Hepatocyte (in vitro differentiated cells): ENCODE results near the gene RBM47. TPM values are rescaled to one million over a fixed set of nuclear protein-coding genes. Genes with fewer than 3 reads are reported as not detected.
"Not testable (repeated sequence)": the region's sequence is repeated elsewhere in the genome, so short reads cannot be mapped to it uniquely, and the experiment has no call there.

ENCODE experiments used
- DNase-seq: peaks from one replicate; pipeline ENCODE4 v3.0.0-alpha.2; 2016; ENCODE audit warnings: low spot score
- H2AFZ ChIP-seq: fragments of 200-600 bp; sonication (generic); 2 replicates; pipeline ENCODE4 v1.6.0; 2016; ENCODE audit warnings: antibody characterized with exemption, mild to moderate bottlenecking
- H3K27ac ChIP-seq: fragments of 200-600 bp; sonication (generic); 2 replicates; pipeline ENCODE4 v1.5.1; 2016; ENCODE audit warnings: mild to moderate bottlenecking
- H3K27me3 ChIP-seq: fragments of 200-600 bp; sonication (generic); 2 replicates; pipeline ENCODE4 v1.6.1; 2016
- H3K36me3 ChIP-seq: fragments of 200-600 bp; sonication (generic); replicated peaks from 2 replicates; pipeline ENCODE4 v1.5.1; 2016; ENCODE audit warnings: low read depth; ENCODE audit not compliant: insufficient read depth
- H3K4me1 ChIP-seq: fragments of 200-600 bp; sonication (generic); 2 replicates; pipeline ENCODE4 v1.5.1; 2016; ENCODE audit warnings: mild to moderate bottlenecking, moderate library complexity; ENCODE audit not compliant: insufficient read depth
- H3K4me2 ChIP-seq: fragments of 200-600 bp; sonication (generic); 2 replicates; pipeline ENCODE4 v1.6.0; 2016
- H3K4me3 ChIP-seq: fragments of 200-600 bp; sonication (generic); 2 replicates; pipeline ENCODE4 v1.5.1; 2016; ENCODE audit warnings: mild to moderate bottlenecking
- H3K79me2 ChIP-seq: fragments of 200-600 bp; sonication (generic); 2 replicates; pipeline ENCODE4 v1.6.0; 2017; ENCODE audit warnings: mild to moderate bottlenecking
- H3K9me2 ChIP-seq: fragments of 200-600 bp; sonication (generic); replicated peaks from 2 replicates; pipeline ENCODE4 v1.6.0; 2017; ENCODE audit warnings: mild to moderate bottlenecking; ENCODE audit not compliant: insufficient read depth
- H3K9me3 ChIP-seq: fragments of 200-600 bp; sonication (generic); 2 replicates; pipeline ENCODE4 v1.5.1; 2016; ENCODE audit warnings: low read depth, mild to moderate bottlenecking
- H4K20me1 ChIP-seq: fragments of 200-600 bp; sonication (generic); 2 replicates; pipeline ENCODE4 v1.6.0; 2016; ENCODE audit warnings: mild to moderate bottlenecking; ENCODE audit not compliant: insufficient read depth, poor library complexity, severe bottlenecking
- CTCF ChIP-seq: fragments of 200-600 bp; sonication (generic); IDR thresholded peaks from 2 replicates; pipeline ENCODE4 v1.5.1; 2016; ENCODE audit warnings: antibody characterized with exemption, mild to moderate bottlenecking; ENCODE audit not compliant: poor library complexity
- EZH2 ChIP-seq: fragments of 200-600 bp; sonication (generic); IDR thresholded peaks from 2 replicates; pipeline ENCODE4 v1.6.1; 2016; ENCODE audit warnings: antibody characterized with exemption, mild to moderate bottlenecking, borderline replicate concordance
- EZH2phosphoT487 ChIP-seq: fragments of 200-600 bp; sonication (generic); IDR thresholded peaks from one replicate; pipeline ENCODE4 v1.6.1; 2018; ENCODE audit warnings: antibody characterized with exemption, mild to moderate bottlenecking, low read depth, moderate library complexity; ENCODE audit not compliant: unreplicated experiment, severe bottlenecking
- WGBS: methylation state at CpG from one replicate; pipeline ENCODE4 v1.1.6; 2016; ENCODE audit warnings: low lambda C conversion rate; ENCODE audit errors: missing lambda C conversion rate; 5-methylcytosine and 5-hydroxymethylcytosine counted together
- polyA plus RNA-seq: library from polyadenylated mRNA; unstranded; fragments of >200 nt; fragmentation: Nextera tagmentation; extraction: Ambion mirVana; gene quantifications from 2 replicates; pipeline ENCODE4 v1.2.1, GENCODE V29; 2016
- total RNA-seq: library from RNA; depleted of rRNA; stranded (reverse); fragments of >200 nt; gene quantifications from 2 replicates; pipeline ENCODE4 v1.2.3, GENCODE V29; 2014

RBM47 gene
- total and polyA plus RNA-seq, 2 experiments from 2014 or later, result 49.8 to 137 TPM

- Histone ChIP-seq H3K9me3 (no peaks in the 10 kb centered on the region), H3K27ac (peak overlapping the region; percentile 58), H3K4me2 (no peak overlapping the region), H3K9me2 (no peaks in the 10 kb centered on the region), H3K36me3 (no peaks in the 10 kb centered on the region), H2AFZ (no peak overlapping the region), H3K4me3 (no peak overlapping the region), H4K20me1 (no peaks in the 10 kb centered on the region), H3K27me3 (no peaks in the 10 kb centered on the region), H3K79me2 (peaks cover 55% of the 10 kb centered on the region), H3K4me1 (peaks cover 37% of the 10 kb centered on the region)
- DNase-seq, result peak; percentile 44
- TF ChIP-seq EZH2phosphoT487 (no peak), CTCF (no peak), EZH2 (no peak)
These were observed 182.8 kb downstream of the RBM47 start for GRCh38 chr4:40446839-40447238.

GRCh38 chr4:40446261-40446750 lies 183.4 kb downstream of the RBM47 start:
- H3K4me3 ChIP-seq, H3K36me3 ChIP-seq, H3K9me3 ChIP-seq, H3K27me3 ChIP-seq, H2AFZ ChIP-seq, H3K9me2 ChIP-seq, H3K4me2 ChIP-seq, H4K20me1 ChIP-seq: not testable (repeated sequence)
- peak overlapping the region; percentile 58 for H3K27ac ChIP-seq
- DNase-seq, result peak; percentile 36
- WGBS, result 86% methylated on average over 2 of the region's 2 CpGs
- H3K4me1 ChIP-seq, result peaks cover 37% of the 10 kb centered on the region
- peaks cover 54% of the 10 kb centered on the region for H3K79me2 ChIP-seq

- H4K20me1 ChIP-seq, result no peaks in the 10 kb centered on the region
- no peak overlapping the region for H3K4me2 ChIP-seq
- 38% methylated on average over 2 of the region's 2 CpGs for WGBS
- no peaks in the 10 kb centered on the region for H3K36me3 ChIP-seq
- H3K9me3 ChIP-seq, result no peaks in the 10 kb centered on the region
- H3K27ac ChIP-seq, result peak overlapping the region; percentile 58
- H3K4me3 ChIP-seq, result no peak overlapping the region
- no peak overlapping the region for H2AFZ ChIP-seq
- no peak for DNase-seq
- peaks cover 37% of the 10 kb centered on the region for H3K4me1 ChIP-seq
- peaks cover 56% of the 10 kb centered on the region for H3K79me2 ChIP-seq
- TF ChIP-seq CTCF (no peak), EZH2 (no peak), EZH2phosphoT487 (no peak)
- H3K27me3 ChIP-seq, result no peaks in the 10 kb centered on the region
- H3K9me2 ChIP-seq, result no peaks in the 10 kb centered on the region
These were observed 184.0 kb downstream of the RBM47 start for GRCh38 chr4:40445671-40446070.

GRCh38 chr4:40441430-40441829 lies 188.2 kb downstream of the RBM47 start:
- 100% methylated on average over 1 of the region's 1 CpG for WGBS
- H3K79me2 ChIP-seq, result peaks cover 63% of the 10 kb centered on the region
- peaks cover 12% of the 10 kb centered on the region for H3K4me1 ChIP-seq
- H3K4me2 ChIP-seq, result no peak overlapping the region
- no peaks in the 10 kb centered on the region for H3K36me3 ChIP-seq
- peaks cover 11% of the 10 kb centered on the region for H4K20me1 ChIP-seq
- no peak overlapping the region for H2AFZ ChIP-seq
- no peaks in the 10 kb centered on the region for H3K9me3 ChIP-seq
- peak overlapping the region; percentile 26 for H3K27ac ChIP-seq
- H3K27me3 ChIP-seq, result no peaks in the 10 kb centered on the region
- no peaks in the 10 kb centered on the region for H3K9me2 ChIP-seq
- TF ChIP-seq EZH2 (no peak), EZH2phosphoT487 (no peak), CTCF (no peak)
- DNase-seq, result no peak
- H3K4me3 ChIP-seq, result no peak overlapping the region
